HG02884 (cell line): Measurements from ENCODE around the gene PRRT1B.
"Not testable (repeated sequence)": the region's sequence is repeated elsewhere in the genome, so short reads cannot be mapped to it uniquely, and the experiment has no call there.

Experiments used
- ATAC-seq: cut with Tn5 transposase; IDR thresholded peaks from one replicate; pipeline ENCODE4 v1.9.1; 2021; ENCODE audit warnings: mild to moderate bottlenecking, moderate library complexity; ENCODE audit not compliant: unreplicated experiment

PRRT1B gene

DNA sequence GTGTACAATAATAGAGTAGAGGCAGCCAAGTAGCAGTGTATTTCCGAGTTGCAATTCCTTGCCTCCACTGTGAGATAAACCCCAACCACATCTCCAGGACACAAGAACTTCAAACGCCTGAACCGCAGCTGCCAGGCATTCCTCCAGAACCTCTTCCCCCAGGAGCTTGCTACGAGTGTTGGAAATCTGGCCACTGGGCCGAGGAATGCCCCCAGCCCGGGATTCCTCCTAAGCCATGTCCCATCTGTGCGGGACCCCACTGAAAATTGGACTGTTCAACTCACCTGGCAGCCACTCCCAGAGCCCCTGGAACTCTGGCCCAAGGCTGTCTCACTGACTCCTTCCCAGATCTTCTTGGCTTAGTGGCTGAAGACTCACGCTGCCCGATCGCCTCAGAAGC is 3.9 kb downstream of the PRRT1B start:
- not testable (repeated sequence) for ATAC-seq

- not testable (repeated sequence) for ATAC-seq
Observed at GRCh38 chr9:131550465-131550864, 5.1 kb downstream of the PRRT1B start.

DNA sequence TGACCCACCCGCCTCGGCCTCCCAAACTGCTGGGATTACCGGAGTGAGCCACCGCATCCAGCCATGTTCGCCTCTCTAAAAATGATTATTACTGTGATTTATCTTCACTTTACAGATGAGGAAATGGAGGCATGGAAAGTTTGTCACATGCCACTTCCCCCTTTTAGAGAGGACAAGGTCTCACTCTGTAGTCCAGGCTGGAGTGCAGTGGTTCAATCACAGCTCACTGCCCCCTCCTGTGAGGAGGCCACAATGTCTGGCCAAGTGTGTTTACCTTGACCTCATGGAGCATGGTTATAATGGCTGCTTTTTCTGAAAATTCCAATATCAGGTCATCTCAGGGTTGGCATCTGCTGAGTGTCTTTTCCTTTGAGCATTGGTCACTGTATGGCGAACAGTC is 6.7 kb downstream of the PRRT1B start:
- ATAC-seq = no peak

DNA sequence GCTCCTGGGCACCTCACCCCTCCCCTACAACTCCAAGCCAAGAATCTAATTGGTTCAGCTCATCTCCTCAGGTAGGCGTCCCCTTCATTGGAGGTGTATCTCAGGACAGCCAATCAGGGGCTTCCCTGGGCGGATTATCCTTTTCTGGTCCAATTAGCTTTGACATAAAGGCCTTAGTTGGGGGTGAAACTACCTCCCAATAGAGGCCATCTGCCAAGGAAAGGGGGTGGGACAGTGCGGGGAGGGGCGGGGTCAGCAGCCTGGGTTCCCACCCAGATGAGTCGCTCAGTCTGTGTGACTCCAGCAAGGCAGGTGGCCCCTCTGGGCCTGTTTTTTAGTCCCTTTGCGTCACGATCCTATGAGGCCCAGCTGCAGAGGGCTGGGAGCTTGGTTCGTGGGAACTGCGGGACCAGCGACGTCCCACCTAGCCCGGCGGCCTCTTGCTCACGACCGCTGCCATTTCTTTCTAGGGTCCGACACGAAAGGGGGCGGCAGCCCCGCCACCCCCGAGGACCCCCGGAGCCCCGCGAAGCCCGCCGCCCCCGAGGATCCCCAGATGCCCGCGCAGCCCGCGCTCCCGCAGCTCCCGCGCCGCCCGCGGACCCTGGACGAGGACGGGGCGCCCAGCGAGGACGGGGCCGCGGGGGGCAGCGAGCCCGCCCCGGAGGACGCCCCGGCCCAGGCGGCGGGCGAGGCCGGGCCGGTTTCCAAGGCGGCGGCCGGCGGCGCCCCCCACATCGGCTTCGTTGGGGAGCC is 8.9 kb downstream of the PRRT1B start:
- no peak for ATAC-seq

- ATAC-seq = no peak
Observed at GRCh38 chr9:131554843-131555351, 9.6 kb downstream of the PRRT1B start.

DNA sequence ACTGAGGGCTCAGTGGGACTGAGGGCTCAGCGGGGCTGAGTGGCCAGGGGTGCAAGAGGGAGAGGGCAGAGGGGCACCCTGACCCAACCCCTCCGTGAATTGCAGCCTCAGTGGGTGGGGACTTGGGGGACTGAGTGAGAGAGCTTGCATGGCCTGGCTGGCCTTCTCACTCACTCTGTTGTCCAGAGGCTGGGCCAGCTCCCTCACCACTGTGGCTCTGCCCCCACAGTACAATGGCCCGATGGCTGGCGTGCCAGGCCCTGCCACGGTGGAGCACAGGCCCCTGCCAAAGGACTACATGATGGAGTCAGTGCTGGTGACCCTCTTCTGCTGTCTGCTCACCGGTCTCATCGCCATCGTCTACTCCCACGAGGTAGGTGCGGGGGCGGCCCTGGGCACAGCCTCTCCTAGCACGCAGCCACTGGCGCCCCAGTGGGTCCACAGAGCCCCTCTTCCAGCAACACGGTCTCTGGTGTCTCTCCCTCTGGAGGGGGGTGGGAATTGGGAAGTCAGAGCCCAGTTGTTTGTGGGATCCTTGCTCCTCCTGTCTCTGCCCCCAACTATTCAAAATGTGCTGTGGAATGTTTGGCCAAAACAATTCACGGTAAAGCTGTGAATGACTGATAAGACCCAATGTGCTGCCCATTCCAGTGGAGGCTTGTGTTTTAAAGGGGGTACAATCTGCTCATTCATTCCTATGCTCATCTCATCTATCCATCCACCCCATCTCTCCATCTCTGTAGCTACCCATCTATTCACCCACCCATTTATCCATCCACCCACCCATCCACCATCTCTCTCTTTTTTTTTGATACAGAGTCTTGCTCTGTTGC is 10.7 kb downstream of the PRRT1B start:
- ATAC-seq = no peak

- ATAC-seq = no peak
Observed at GRCh38 chr9:131557855-131558548, 12.7 kb downstream of the PRRT1B start.

GRCh38 chr9:131559421-131560000 is 14.2 kb downstream of the PRRT1B start:
- ATAC-seq = no peak

GRCh38 chr9:131562032-131562959 is 17.0 kb downstream of the PRRT1B start:
- ATAC-seq = no peak

DNA sequence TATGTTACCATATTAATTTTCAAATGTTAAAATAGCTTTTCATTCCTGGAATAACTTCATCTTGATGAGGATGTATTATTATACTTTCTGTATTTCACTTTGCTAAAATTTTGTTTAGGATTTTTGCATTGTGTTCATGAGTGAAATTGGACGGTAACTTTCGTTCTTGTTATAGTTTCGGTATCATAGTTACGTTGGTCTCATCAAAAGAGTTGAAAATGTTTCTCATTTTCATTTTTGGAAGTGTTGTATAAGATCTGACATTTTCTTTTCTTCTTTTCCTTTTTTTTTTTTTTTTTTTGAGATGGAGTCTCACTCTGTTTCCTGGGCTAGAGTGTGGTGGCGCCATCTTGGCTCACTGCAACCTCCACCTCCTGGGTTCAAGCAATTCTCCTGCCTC is 20.0 kb downstream of the PRRT1B start:
- ATAC-seq = no peak

DNA sequence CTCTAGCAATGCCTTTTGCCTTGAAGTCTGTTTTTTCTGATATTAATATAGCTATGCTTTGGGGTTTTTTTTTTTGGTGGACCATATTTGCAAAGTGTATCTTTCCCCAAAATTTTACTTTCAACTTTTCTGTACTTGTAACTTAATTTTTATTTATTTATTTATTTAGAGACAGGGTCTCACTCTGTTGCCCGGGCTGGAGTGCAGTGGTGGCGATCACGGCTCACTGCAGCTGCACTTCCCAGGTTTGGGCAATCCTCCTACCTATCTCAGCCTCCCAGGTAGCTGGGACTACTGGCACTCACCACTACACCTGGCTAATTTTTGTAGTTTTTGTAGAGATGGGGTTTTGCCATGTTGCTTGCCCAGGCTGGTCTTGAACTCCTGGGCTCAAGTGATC is 20.8 kb downstream of the PRRT1B start:
- ATAC-seq = no peak

DNA sequence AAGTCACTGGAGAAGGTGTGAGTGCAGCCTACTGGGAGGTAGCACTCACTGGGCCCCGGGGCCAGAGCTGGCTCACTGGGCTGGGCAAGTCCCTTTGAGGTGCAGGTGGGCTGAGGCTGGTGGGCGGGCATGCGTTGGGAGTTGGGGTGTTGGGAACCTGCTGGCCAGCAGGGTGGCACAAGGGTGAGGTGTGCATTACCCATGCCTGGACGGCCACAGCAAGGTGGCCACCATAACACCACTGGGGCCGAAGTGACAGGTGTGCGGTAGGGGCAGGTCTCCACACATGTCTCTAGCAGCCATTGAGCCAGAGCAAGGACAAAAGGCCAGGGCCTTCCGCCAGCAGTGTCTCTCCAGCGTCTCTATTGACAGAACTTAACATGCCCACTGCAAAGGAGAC is 22.6 kb downstream of the PRRT1B start:
- ATAC-seq = no peak

GRCh38 chr9:131574730-131575640 is 29.7 kb downstream of the PRRT1B start:
- ATAC-seq = no peak

DNA sequence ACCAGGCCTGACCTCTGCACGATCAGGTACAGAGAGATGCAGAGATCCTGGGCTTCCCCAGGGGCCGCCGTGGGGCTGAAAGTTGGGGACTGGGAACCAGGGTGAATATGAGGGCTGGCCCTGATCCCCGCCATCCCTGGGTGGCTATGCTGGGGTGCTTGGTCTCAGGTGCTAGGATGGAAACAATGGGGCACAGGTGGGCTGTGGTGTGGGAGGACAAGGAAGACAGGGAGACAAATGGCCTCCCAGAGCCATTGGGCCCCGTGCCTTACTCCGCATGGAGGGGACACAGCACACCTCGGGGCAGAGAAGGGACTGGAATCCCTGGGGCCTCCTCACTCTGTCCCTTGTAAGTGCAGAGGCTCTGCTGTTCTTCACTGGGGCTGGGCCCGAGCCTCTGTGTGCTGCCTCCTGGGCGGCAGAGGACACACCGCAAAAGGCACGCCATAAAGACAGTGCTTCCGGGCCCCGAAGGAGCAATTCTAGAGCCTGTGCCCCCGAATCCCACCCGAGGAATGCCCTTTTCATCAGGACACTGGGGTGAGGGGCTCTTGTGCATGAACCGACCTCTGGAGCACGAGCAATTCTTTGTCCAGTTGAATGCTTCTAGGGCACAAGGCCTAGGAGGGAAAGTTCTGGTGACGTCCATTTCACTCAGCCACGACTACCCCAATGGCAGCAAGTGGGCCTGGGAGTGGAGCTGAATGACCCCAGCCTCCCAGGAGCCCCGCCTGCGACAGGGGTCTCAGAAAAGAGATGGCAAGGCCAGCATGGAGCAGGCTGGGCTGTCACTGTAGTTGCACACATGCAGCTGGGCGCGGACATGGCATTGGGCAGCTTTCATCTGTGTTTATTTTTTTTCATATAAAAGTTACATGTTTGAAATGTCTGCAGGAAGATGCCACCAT is 30.9 kb downstream of the PRRT1B start:
- no peak for ATAC-seq

DNA sequence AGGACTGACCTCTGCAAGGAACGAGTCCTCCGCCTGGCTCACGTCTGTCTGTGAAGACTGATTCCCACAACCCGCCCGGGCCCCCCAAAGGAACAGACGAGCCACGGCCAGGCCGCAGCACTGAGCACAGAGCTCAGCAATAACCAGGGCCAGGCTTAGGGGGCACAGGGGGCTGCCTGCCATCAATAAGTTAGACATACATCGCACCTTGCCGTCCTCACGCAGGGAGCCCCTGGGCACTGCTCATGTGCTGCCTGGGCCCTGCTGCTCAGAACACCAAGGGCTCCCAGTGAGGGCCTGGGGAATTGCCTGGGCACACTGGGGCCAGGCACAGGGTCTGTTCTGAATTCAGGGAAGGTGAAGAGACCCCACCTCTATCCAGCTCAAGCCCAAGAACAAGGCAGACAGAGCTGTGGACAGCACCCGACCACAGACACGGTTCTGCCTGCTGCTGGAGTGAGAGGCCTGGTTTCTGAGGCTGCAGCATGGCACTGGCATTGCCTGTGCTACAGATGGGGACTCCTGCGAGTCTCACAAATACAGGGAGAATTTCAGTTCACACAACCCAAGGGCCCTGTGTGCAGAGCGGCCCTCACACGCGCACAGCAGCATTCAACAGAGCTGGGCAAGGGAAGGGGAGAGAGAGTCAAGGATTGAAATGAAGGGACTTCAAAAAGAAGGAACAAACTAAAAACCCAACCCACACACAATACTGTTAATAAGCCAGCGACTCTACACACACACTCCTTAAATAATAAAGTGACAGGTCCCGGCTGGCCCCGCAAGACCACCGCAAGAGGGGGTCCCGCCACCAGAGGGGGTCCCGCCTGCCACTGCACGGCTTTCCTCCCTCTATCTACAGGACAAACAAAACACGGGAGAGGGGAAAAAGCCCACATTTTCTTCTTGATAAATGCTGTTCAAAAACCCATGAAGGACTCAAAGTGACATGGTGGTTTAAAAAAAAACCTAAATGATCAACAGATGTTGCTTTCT is 32.0 kb downstream of the PRRT1B start:
- ATAC-seq = no peak

GRCh38 chr9:131578021-131578420 is 32.7 kb downstream of the PRRT1B start:
- no peak for ATAC-seq
